H1 (cell line): Measurements from ENCODE around the gene MMP28. TPM values are rescaled to one million over a fixed set of nuclear protein-coding genes. Genes with fewer than 3 reads are reported as not detected.

Source experiments
- CBX5 ChIP-seq: fragments of 300-800, 300-1000 bp; sonication (generic); IDR thresholded peaks from 2 replicates; pipeline ENCODE4 v1.7.1; 2016; ENCODE audit warnings: antibody characterized with exemption, low read length, low read depth
- CREB1 ChIP-seq: IDR thresholded peaks from 2 replicates; pipeline ENCODE4 v1.6.1; 2012; ENCODE audit warnings: inconsistent platforms
- FOSL1 ChIP-seq: IDR thresholded peaks from 2 replicates; pipeline ENCODE4 v1.6.1; 2011; ENCODE audit warnings: mild to moderate bottlenecking, low read depth, low read length, moderate library complexity; ENCODE audit not compliant: insufficient read depth
- PHF8 ChIP-seq: fragments of 200-600 bp; sonication (generic); conservative IDR thresholded peaks from 2 replicates; pipeline ENCODE4 v1.7.1; 2012; ENCODE audit warnings: low read depth, mild to moderate bottlenecking, inconsistent platforms, low read length, moderate library complexity
- POLR2AphosphoS5 ChIP-seq: IDR thresholded peaks from 2 replicates; pipeline ENCODE4 v1.6.1; 2011; ENCODE audit warnings: low read depth, low read length
- RXRA ChIP-seq: IDR thresholded peaks from 2 replicates; pipeline ENCODE4 v1.6.1; 2011; ENCODE audit warnings: low read depth, mild to moderate bottlenecking, low read length, moderate library complexity; ENCODE audit not compliant: insufficient read depth
- SIN3A ChIP-seq, 2 experiments: IDR thresholded peaks in 1 of 2; conservative IDR thresholded peaks in 1 of 2; 2 replicates each; pipeline ENCODE4 v1.6.1; 2011 to 2012; ENCODE audit warnings: low read length in 2 of 2, improper control_type of control experiment in 1 of 2, low read depth in 1 of 2, mild to moderate bottlenecking in 1 of 2
- SP1 ChIP-seq: IDR thresholded peaks from 2 replicates; pipeline ENCODE4 v1.6.1; 2011; ENCODE audit warnings: low read depth, low read length
- polyA plus RNA-seq, 7 experiments: library from polyadenylated mRNA; depleted of rRNA in 3 of 7; stranded (reverse) in 5 of 7; unstranded in 2 of 7; fragments of >200 nt in 5 of 7; fragments of 200-250 nt in 2 of 7; gene quantifications; 1 replicate in 5 of 7; 2 replicates in 1 of 7; 4 replicates in 1 of 7; pipeline versions ENCODE4 v1.2.1 to v1.2.3, GENCODE V29; 2011 to 2013; ENCODE audit warnings: missing spikeins in 2 of 7, mixed read lengths in 2 of 7
- total RNA-seq: library from RNA; stranded (reverse); fragmentation: NEBNext Ultra II Directional; extraction: Animal tissue kit (Norgen Biotek cat#: 25700); gene quantifications from 2 replicates; pipeline ENCODE4 v1.2.1, GENCODE V29; 2021
- TF ChIP-seq, protein P1 (sequence below): IDR thresholded peaks from 2 replicates; pipeline ENCODE4 v1.6.1; 2011; ENCODE audit warnings: low read length, improper control_type of control experiment
- TF ChIP-seq, protein P2 (sequence below): IDR thresholded peaks from 2 replicates; pipeline ENCODE4 v1.6.1; 2012; ENCODE audit warnings: inconsistent platforms

Gene MMP28
- total and polyA plus RNA-seq, 2 of the 8 experiments (the other 6 are each of a cell fraction or from before 2014, with no cell fraction given), result not detected

DNA sequence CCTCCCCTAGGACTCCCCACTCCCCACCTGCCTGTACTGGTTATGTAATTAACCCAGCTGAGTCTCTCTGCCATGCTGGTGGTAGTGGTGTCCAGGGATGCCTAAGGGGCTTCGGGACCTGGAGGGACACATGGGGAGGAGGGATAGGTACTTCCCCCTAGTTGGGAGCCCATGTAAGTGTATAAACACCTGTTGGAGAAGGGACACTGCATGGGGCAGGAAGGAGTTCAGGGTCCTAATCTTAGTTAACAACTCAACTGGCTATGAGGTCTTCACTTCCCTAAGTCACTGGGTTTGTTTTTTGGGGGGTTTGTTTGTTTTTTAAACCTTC is 62.7 kb downstream of the MMP28 start (continued):
- TF ChIP-seq FOSL1 (no peak), PHF8 (no peak), RXRA (no peak), CBX5 (no peak), CREB1 (no peak), POLR2AphosphoS5 (no peak), SIN3A (conservative IDR thresholded peaks at IDR 0.05 in 1 of 2, IDR thresholded peaks at IDR 0.05 in 1 of 2; ENCODE audit: low read depth in 1 of 2, low read length in 2 of 2) (no peak), SP1 (no peak)
- TF ChIP-seq, protein P1, sequence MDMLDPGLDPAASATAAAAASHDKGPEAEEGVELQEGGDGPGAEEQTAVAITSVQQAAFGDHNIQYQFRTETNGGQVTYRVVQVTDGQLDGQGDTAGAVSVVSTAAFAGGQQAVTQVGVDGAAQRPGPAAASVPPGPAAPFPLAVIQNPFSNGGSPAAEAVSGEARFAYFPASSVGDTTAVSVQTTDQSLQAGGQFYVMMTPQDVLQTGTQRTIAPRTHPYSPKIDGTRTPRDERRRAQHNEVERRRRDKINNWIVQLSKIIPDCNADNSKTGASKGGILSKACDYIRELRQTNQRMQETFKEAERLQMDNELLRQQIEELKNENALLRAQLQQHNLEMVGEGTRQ, result no peak
- TF ChIP-seq, protein P2, sequence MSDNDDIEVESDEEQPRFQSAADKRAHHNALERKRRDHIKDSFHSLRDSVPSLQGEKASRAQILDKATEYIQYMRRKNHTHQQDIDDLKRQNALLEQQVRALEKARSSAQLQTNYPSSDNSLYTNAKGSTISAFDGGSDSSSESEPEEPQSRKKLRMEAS, result no peak
